IPS-20b (cell line): Measurements from ENCODE around the gene ELOVL1.

Experiments used
- H3K27ac ChIP-seq: one replicate; pipeline ENCODE4 v1.5.1; 2013; ENCODE audit warnings: low read length
- H3K27me3 ChIP-seq: 2 replicates; pipeline ENCODE4 v1.6.1; 2013; ENCODE audit warnings: mild to moderate bottlenecking, low read length, inconsistent platforms; ENCODE audit not compliant: insufficient read depth
- H3K36me3 ChIP-seq: 2 replicates; pipeline ENCODE4 v1.6.1; 2013; ENCODE audit warnings: low read depth, mild to moderate bottlenecking, inconsistent platforms, low read length, moderate library complexity; ENCODE audit not compliant: insufficient read depth
- H3K4me1 ChIP-seq: 2 replicates; pipeline ENCODE4 v1.6.1; 2013; ENCODE audit warnings: mild to moderate bottlenecking, control low read depth, inconsistent platforms, low read length, moderate library complexity; ENCODE audit not compliant: insufficient read depth
- H3K4me3 ChIP-seq: 2 replicates; pipeline ENCODE4 v1.5.1; 2013; ENCODE audit warnings: mild to moderate bottlenecking, low read length, inconsistent platforms
- H3K9ac ChIP-seq: 2 replicates; pipeline ENCODE4 v1.6.1; 2013; ENCODE audit warnings: low read depth, mild to moderate bottlenecking, inconsistent platforms, low read length, moderate library complexity
- H3K9me3 ChIP-seq: 2 replicates; pipeline ENCODE4 v1.6.1; 2013; ENCODE audit warnings: mild to moderate bottlenecking, low read depth, low read length, inconsistent platforms; ENCODE audit not compliant: insufficient read depth

Gene ELOVL1

GRCh38 chr1:43363935-43364525 is 3.8 kb downstream of the ELOVL1 start:
- Histone ChIP-seq H3K36me3 (peaks cover 60% of the 10 kb centered on the region), H3K27ac (no peak overlapping the region), H3K9me3 (no peaks in the 10 kb centered on the region), H3K4me1 (peaks cover 27% of the 10 kb centered on the region), H3K4me3 (no peak overlapping the region), H3K27me3 (no peaks in the 10 kb centered on the region), H3K9ac (no peak overlapping the region)

- Histone ChIP-seq H3K27me3 (no peaks in the 10 kb centered on the region), H3K9me3 (no peaks in the 10 kb centered on the region), H3K4me3 (no peak overlapping the region), H3K36me3 (peaks cover 60% of the 10 kb centered on the region), H3K27ac (no peak overlapping the region), H3K4me1 (peaks cover 21% of the 10 kb centered on the region), H3K9ac (no peak overlapping the region)
Observed at GRCh38 chr1:43363283-43363934, 4.4 kb downstream of the ELOVL1 start.

GRCh38 chr1:43360616-43361015 is 7.2 kb downstream of the ELOVL1 start:
- H3K36me3 ChIP-seq = peaks cover 60% of the 10 kb centered on the region
- peak overlapping the region; percentile 80 for H3K4me3 ChIP-seq
- H3K9me3 ChIP-seq = no peaks in the 10 kb centered on the region
- no peaks in the 10 kb centered on the region for H3K27me3 ChIP-seq
- peak overlapping the region; percentile 97 for H3K9ac ChIP-seq
- H3K4me1 ChIP-seq = peaks cover 13% of the 10 kb centered on the region
- no peak overlapping the region for H3K27ac ChIP-seq

- Histone ChIP-seq H3K36me3 (peaks cover 54% of the 10 kb centered on the region), H3K9ac (peak overlapping the region; percentile 97), H3K27me3 (no peaks in the 10 kb centered on the region), H3K27ac (peak overlapping the region; percentile 69), H3K4me1 (peaks cover 12% of the 10 kb centered on the region; the same call in 1 of the 2 replicates), H3K9me3 (no peaks in the 10 kb centered on the region), H3K4me3 (peak overlapping the region; percentile 80)
Observed at GRCh38 chr1:43359696-43360095, 8.1 kb downstream of the ELOVL1 start.

- Histone ChIP-seq H3K9ac (peak within 1 kb of the TSS; percentile 97), H3K36me3 (peaks cover 48% of the 10 kb centered on the region), H3K9me3 (no peaks in the 10 kb centered on the region), H3K4me1 (peaks cover 12% of the 10 kb centered on the region; the same call in 1 of the 2 replicates), H3K27ac (peak within 1 kb of the TSS; percentile 85), H3K27me3 (no peaks in the 10 kb centered on the region), H3K4me3 (peak within 1 kb of the TSS; percentile 80)
Observed at GRCh38 chr1:43358746-43359693, 8.8 kb downstream of the ELOVL1 start, which contains the start of gene CDC20. Gene CDC20, plus strand, starts transcription at chr1:43358981. Its CDS starts 235 bp downstream, at chr1:43359216.

- Histone ChIP-seq H3K4me1 (peaks cover 12% of the 10 kb centered on the region; the same call in 1 of the 2 replicates), H3K36me3 (peaks cover 40% of the 10 kb centered on the region), H3K4me3 (peak overlapping the region; percentile 80), H3K9ac (peak overlapping the region; percentile 91), H3K27me3 (no peaks in the 10 kb centered on the region), H3K9me3 (no peaks in the 10 kb centered on the region), H3K27ac (peak overlapping the region; percentile 85)
Observed at GRCh38 chr1:43358121-43358745, 9.6 kb downstream of the ELOVL1 start.

- no peak overlapping the region for H3K27ac ChIP-seq
- H3K27me3 ChIP-seq = no peaks in the 10 kb centered on the region
- H3K4me3 ChIP-seq = no peak overlapping the region
- peaks cover 30% of the 10 kb centered on the region for H3K36me3 ChIP-seq
- no peak overlapping the region for H3K9ac ChIP-seq
- H3K4me1 ChIP-seq = peaks cover 12% of the 10 kb centered on the region; the same call in 1 of the 2 replicates
- no peaks in the 10 kb centered on the region for H3K9me3 ChIP-seq
Observed at GRCh38 chr1:43357251-43357650, 10.6 kb downstream of the ELOVL1 start.

- Histone ChIP-seq H3K27me3 (no peaks in the 10 kb centered on the region), H3K27ac (no peak overlapping the region), H3K9ac (no peak overlapping the region), H3K4me1 (peaks cover 12% of the 10 kb centered on the region; the same call in 1 of the 2 replicates), H3K36me3 (peaks cover 7% of the 10 kb centered on the region), H3K9me3 (no peaks in the 10 kb centered on the region), H3K4me3 (no peak overlapping the region)
Observed at GRCh38 chr1:43354936-43355335, 12.9 kb downstream of the ELOVL1 start.

- Histone ChIP-seq H3K9me3 (no peaks in the 10 kb centered on the region), H3K4me1 (peaks cover 12% of the 10 kb centered on the region; the same call in 1 of the 2 replicates), H3K4me3 (no peak overlapping the region), H3K36me3 (peaks cover 2% of the 10 kb centered on the region), H3K9ac (no peak overlapping the region), H3K27me3 (no peaks in the 10 kb centered on the region), H3K27ac (no peak overlapping the region)
Observed at GRCh38 chr1:43354471-43354870, 13.3 kb downstream of the ELOVL1 start.

- H3K27ac ChIP-seq = no peak overlapping the region
- H3K4me3 ChIP-seq = no peak overlapping the region
- H3K9ac ChIP-seq = no peak overlapping the region
Observed at GRCh38 chr1:43352881-43353280, 14.9 kb downstream of the ELOVL1 start.

GRCh38 chr1:43352351-43352705 is 15.5 kb downstream of the ELOVL1 start:
- H3K4me3 ChIP-seq = no peak overlapping the region
- no peak overlapping the region for H3K27ac ChIP-seq
- H3K9me3 ChIP-seq = no peaks in the 10 kb centered on the region
- H3K4me1 ChIP-seq = peaks cover 14% of the 10 kb centered on the region; the same call in 1 of the 2 replicates
- H3K36me3 ChIP-seq = no peaks in the 10 kb centered on the region
- H3K9ac ChIP-seq = no peak overlapping the region
- peaks cover 13% of the 10 kb centered on the region for H3K27me3 ChIP-seq

More at GRCh38 chr1:43352881-43353280, 14.9 kb downstream of the ELOVL1 start:
- Histone ChIP-seq H3K4me1 (peaks cover 16% of the 10 kb centered on the region; the same call in 1 of the 2 replicates), H3K27me3 (peaks cover 8% of the 10 kb centered on the region), H3K9me3 (no peaks in the 10 kb centered on the region), H3K36me3 (no peaks in the 10 kb centered on the region)
